HPDE6-E6E7 (cell line): ENCODE data around the gene CEP112.
A peak's percentile ranks its signal among the peaks of the same experiment; 100 is the strongest.

Experiments
- DNase-seq: peaks from one replicate; pipeline ENCODE4 v3.0.0; 2011; ENCODE audit warnings: missing footprints; ENCODE audit errors: extremely low spot score

Gene CEP112

GRCh38 chr17:65656390-65657250 is 535.3 kb downstream of the CEP112 start:
- no peak for DNase-seq

GRCh38 chr17:65655706-65656105 is 536.2 kb downstream of the CEP112 start:
- no peak for DNase-seq

GRCh38 chr17:65644545-65644944 is 547.4 kb downstream of the CEP112 start:
- DNase-seq: no peak

- DNase-seq: no peak
These were observed 553.5 kb downstream of the CEP112 start for GRCh38 chr17:65638221-65638975.

GRCh38 chr17:65637786-65638185 is 554.1 kb downstream of the CEP112 start:
- DNase-seq: no peak

- no peak for DNase-seq
These were observed 557.4 kb downstream of the CEP112 start for GRCh38 chr17:65634533-65634932.

GRCh38 chr17:65633988-65634387 is 557.9 kb downstream of the CEP112 start:
- no peak for DNase-seq

- no peak for DNase-seq
These were observed 558.6 kb downstream of the CEP112 start for GRCh38 chr17:65633146-65633881.

GRCh38 chr17:65630502-65630901 is 561.4 kb downstream of the CEP112 start:
- DNase-seq: no peak

- no peak for DNase-seq
These were observed 562.7 kb downstream of the CEP112 start for GRCh38 chr17:65629234-65629690.

GRCh38 chr17:65628644-65629036 is 563.3 kb downstream of the CEP112 start:
- DNase-seq: no peak

- peak; percentile 4 for DNase-seq
These were observed 563.9 kb downstream of the CEP112 start for GRCh38 chr17:65627891-65628643.

- no peak for DNase-seq
These were observed 564.8 kb downstream of the CEP112 start for GRCh38 chr17:65627108-65627507.

- no peak for DNase-seq
These were observed 565.5 kb downstream of the CEP112 start for GRCh38 chr17:65626451-65626850.

GRCh38 chr17:65618516-65618915 is 573.4 kb downstream of the CEP112 start:
- no peak for DNase-seq

GRCh38 chr17:65617496-65617895 is 574.4 kb downstream of the CEP112 start:
- DNase-seq: no peak

- no peak for DNase-seq
These were observed 582.2 kb downstream of the CEP112 start for GRCh38 chr17:65609749-65610148.

GRCh38 chr17:65609286-65609685 is 582.6 kb downstream of the CEP112 start:
- DNase-seq: no peak

GRCh38 chr17:65604070-65604469 is 587.9 kb downstream of the CEP112 start:
- DNase-seq: no peak

- no peak for DNase-seq
These were observed 590.1 kb downstream of the CEP112 start for GRCh38 chr17:65601881-65602280.

- no peak for DNase-seq
These were observed 590.8 kb downstream of the CEP112 start for GRCh38 chr17:65601145-65601544.
